PC-9 (cell line): ENCODE data around the gene NRG2.

Experiments used
- EZH2 ChIP-seq: fragments of 200-600 bp; sonication (generic); IDR thresholded peaks from 2 replicates; pipeline ENCODE4 v1.8.0; 2017; ENCODE audit warnings: antibody characterized with exemption, low read depth
- TF ChIP-seq, protein P1 (sequence below): fragments of 200-600 bp; sonication (generic); conservative IDR thresholded peaks from 2 replicates; pipeline ENCODE4 v1.6.1; 2017; ENCODE audit warnings: mixed run types, antibody characterized with exemption, mild to moderate bottlenecking, moderate library complexity

DNA sequence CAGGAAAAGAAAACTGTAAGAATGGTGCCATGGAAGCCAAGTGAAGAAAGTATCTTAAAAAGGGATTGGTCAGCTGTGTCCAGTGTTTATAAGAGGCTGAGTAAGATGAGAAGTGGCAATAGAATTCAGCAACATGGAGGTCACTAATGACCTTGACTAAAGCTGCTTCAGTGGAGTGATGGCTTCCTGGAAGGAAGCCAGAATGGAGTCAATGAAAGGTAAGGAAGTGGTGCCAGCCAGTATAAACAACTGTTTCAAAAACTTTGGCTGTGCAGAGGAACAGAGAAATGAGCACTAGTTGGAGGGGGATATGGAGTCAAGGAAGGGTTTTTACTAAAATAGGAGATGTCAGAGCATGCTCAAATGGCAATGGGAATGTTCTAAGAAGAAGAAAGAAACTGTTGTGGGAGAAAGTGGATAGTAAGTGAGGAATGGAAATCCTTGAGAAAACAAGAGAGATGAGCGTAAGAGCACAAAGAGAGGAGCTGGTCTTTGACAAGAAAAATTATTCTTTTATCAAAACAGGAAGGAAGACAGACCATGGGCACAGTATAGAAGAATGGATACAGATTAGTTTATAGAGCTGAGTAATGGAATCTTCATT lies 11.1 kb upstream of the NRG2 start:
- TF ChIP-seq, protein P1, sequence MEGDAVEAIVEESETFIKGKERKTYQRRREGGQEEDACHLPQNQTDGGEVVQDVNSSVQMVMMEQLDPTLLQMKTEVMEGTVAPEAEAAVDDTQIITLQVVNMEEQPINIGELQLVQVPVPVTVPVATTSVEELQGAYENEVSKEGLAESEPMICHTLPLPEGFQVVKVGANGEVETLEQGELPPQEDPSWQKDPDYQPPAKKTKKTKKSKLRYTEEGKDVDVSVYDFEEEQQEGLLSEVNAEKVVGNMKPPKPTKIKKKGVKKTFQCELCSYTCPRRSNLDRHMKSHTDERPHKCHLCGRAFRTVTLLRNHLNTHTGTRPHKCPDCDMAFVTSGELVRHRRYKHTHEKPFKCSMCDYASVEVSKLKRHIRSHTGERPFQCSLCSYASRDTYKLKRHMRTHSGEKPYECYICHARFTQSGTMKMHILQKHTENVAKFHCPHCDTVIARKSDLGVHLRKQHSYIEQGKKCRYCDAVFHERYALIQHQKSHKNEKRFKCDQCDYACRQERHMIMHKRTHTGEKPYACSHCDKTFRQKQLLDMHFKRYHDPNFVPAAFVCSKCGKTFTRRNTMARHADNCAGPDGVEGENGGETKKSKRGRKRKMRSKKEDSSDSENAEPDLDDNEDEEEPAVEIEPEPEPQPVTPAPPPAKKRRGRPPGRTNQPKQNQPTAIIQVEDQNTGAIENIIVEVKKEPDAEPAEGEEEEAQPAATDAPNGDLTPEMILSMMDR, result no peak
- no peak for TF ChIP-seq EZH2
